Heart right ventricle (tissue), 16 donors: ENCODE data around the gene USP12. TPM values are rescaled to one million over a fixed set of nuclear protein-coding genes. Genes with fewer than 3 reads are reported as not detected.

ENCODE experiments used
- ATAC-seq, 8 donors: fragments of 200-7000 bp; cut with Tn5 transposase; one replicate each; pipeline ENCODE4 v1.9.1; 2020; ENCODE audit warnings: mild to moderate bottlenecking in 8 of 8, moderate library complexity in 8 of 8, moderate number of reproducible peaks in 1 of 8
- DNase-seq, 2 donors: peaks; one replicate each; pipeline ENCODE4 v3.0.0-alpha.2; 2020
- H3K27ac ChIP-seq, 10 donors: fragments of 200-600 bp; sonication (generic) in 2 of 10; one replicate each; pipeline versions ENCODE4 v1.5.0 to v1.8.0; 2020 to 2022; ENCODE audit warnings: mild to moderate bottlenecking in 3 of 10
- H3K27me3 ChIP-seq, 7 donors: fragments of 200-600 bp; one replicate each; pipeline ENCODE4 v1.8.0; 2021 to 2022; ENCODE audit warnings: mild to moderate bottlenecking in 2 of 7
- H3K36me3 ChIP-seq, 9 donors: fragments of 200-600 bp; sonication (generic) in 1 of 9; one replicate each; pipeline versions ENCODE4 v1.5.0 to v1.8.0; 2020 to 2022; ENCODE audit warnings: mild to moderate bottlenecking in 2 of 9
- H3K4me1 ChIP-seq, 9 donors: fragments of 200-600 bp; sonication (generic) in 1 of 9; one replicate each; pipeline versions ENCODE4 v1.5.0 to v1.8.0; 2020 to 2022; ENCODE audit warnings: mild to moderate bottlenecking in 4 of 9
- H3K4me3 ChIP-seq, 10 donors: fragments of 200-600 bp; sonication (generic) in 2 of 10; one replicate each; pipeline versions ENCODE4 v1.5.0 to v1.8.0; 2020 to 2022; ENCODE audit warnings: mild to moderate bottlenecking in 7 of 10, moderate library complexity in 2 of 10
- H3K9me3 ChIP-seq, 11 donors: fragments of 200-600 bp in 10 of 11; sonication (generic) in 2 of 11; one replicate each; pipeline versions ENCODE4 v1.5.0 to v1.8.0; 2013 to 2022; ENCODE audit warnings: mild to moderate bottlenecking in 2 of 11, control low read depth in 1 of 11, moderate library complexity in 1 of 11
- WGBS, 2 donors: extraction: QIAGEN DNeasy Blood & Tissue Kit; methylation state at CpG; one replicate each; pipeline ENCODE4 v1.1.7; 2013; ENCODE audit warnings: inconsistent platforms in 1 of 2; 5-methylcytosine and 5-hydroxymethylcytosine counted together
- intact Hi-C, 10 donors: fragments of 100-400 bp; cut with DNase I; formaldehyde crosslinking; loops; one replicate each; pipeline versions ENCODE4 v1.11.1 to v1.14.2; 2022
- polyA plus RNA-seq, 2 donors: library from polyadenylated mRNA; stranded (reverse); fragments of 200-250 nt; gene quantifications; one replicate each; pipeline ENCODE4 v1.2.3, GENCODE V29; 2013
- total RNA-seq, 10 donors: library from RNA; stranded (reverse); fragmentation: NEBNext Ultra II Directional in 3 of 10; extraction: Animal tissue kit (Norgen Biotek cat#: 25700) in 3 of 10; gene quantifications; one replicate each; pipeline versions ENCODE4 v1.2.1 to v1.2.4, GENCODE V29; 2021 to 2023
- TF ChIP-seq, protein P1 (sequence below), 9 donors: fragments of 200-600 bp; sonication (generic) in 2 of 9; IDR thresholded peaks; one replicate each; pipeline versions ENCODE4 v1.5.0 to v1.8.0; 2021 to 2022; ENCODE audit warnings: antibody characterized with exemption in 9 of 9, mild to moderate bottlenecking in 5 of 9, moderate library complexity in 1 of 9
- donor health status: Arrhythmogenic right ventricular cardiomyopathy.
- donor health status: ischemic (EF 13 %, LVEDD 7.1; RV severe dilation, severe dysfunction).
- donor health status: healthy with polysubstance abuse.
- donor health status: DM: no; HTN: yes; CAD: no.
- donor health status: DM: no; HTN: no; CAD: no.
- donor health status: ischemic (EF 25% LVEDD 6.9; RV normal size, moderate dysfunction).
- donor health status: ischemic (EF 25% LVEDD 5.7; RV mildly dilated, moderate dysfunction).
- donor health status: healthy.
- donor health status: DM: yes; HTN: yes; CAD: no.
- donor health status: Ischemic cardiomyopathy.
- donor health status: ischemic (EF 35%, LVEDD 5.7; RV mildly dilated, moderate dysfunction).
- donor health status: nonischemic (EF 11% LVEDD 7.7; RV severe dilation, severe dysfunction).
- donor health status: DM: yes; HTN: yes; CAD: no.
- donor health status: PGD.
- donor health status: ischemic (EF 29% LVEDD 5.4; RV normal size, mild dysfunction).
- donor health status: nonischemic (EF 23%, LVEDD 6.1; RV moderate dilation, normal function).

USP12 gene
- total and polyA plus RNA-seq, 12 donors: 4.3 to 22.9 (median 19.0) TPM

DNA sequence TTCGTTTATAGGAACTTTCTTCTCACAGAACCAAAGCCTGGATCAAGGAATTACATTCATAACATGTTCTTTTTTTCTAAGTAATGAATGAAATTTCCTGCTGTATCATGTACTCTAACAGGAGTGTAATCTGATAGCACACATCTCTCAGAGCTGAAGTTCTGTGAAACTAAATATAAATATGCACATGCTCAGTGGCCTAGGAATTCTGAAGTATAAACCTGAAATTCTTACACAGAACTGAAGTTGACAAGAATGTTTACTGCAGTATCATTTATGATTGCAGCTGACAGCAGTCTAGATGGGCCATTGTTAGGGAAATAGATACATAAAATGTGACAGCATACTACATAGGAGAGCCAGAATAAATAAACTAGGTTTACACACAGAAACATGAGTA, 54.5 kb downstream of the USP12 start:
- no peak overlapping the region for H3K4me3 ChIP-seq
- peaks cover 0 to 53% (median 27%) of the 10 kb centered on the region in 9 donors for H3K4me1 ChIP-seq
- no peaks in the 10 kb centered on the region for H3K27me3 ChIP-seq
- intact Hi-C loops: loop anchor here in 1 of 10 donors (2.0 kb wide), 1 partner anchor 62 kb away; no protein-coding TSS in a partner anchor
- TF ChIP-seq, protein P1, sequence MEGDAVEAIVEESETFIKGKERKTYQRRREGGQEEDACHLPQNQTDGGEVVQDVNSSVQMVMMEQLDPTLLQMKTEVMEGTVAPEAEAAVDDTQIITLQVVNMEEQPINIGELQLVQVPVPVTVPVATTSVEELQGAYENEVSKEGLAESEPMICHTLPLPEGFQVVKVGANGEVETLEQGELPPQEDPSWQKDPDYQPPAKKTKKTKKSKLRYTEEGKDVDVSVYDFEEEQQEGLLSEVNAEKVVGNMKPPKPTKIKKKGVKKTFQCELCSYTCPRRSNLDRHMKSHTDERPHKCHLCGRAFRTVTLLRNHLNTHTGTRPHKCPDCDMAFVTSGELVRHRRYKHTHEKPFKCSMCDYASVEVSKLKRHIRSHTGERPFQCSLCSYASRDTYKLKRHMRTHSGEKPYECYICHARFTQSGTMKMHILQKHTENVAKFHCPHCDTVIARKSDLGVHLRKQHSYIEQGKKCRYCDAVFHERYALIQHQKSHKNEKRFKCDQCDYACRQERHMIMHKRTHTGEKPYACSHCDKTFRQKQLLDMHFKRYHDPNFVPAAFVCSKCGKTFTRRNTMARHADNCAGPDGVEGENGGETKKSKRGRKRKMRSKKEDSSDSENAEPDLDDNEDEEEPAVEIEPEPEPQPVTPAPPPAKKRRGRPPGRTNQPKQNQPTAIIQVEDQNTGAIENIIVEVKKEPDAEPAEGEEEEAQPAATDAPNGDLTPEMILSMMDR (IDR thresholded peaks at IDR 0.05): no peak
- H3K9me3 ChIP-seq: peaks cover 0 to 2% (median 0%) of the 10 kb centered on the region in 11 donors
- H3K36me3 ChIP-seq: peaks cover 0 to 25% (median 3%) of the 10 kb centered on the region in 9 donors
- no peak overlapping the region for H3K27ac ChIP-seq
- no peak for ATAC-seq
- WGBS, 2 donors: 77 to 79% methylated on average over 1 of the region's 1 CpG
- no peak for DNase-seq

DNA sequence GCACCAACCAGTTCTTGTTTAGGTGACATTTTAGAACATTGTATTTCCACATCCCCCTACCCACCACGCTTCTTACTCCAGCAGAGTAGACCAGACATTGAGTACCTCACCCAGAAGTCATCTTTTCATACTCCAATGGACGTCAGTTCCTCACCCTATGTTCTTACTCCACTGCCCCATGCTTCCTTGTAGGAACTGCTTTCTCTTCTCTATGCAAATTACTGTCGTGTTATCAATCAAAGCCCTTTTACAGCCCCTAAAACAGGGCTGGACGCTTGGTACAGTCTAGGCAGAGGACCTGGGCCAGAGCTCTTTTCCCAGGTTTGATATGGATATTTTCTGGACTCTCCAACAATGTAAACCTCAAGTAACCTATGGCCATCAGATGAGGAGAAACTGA, 58.2 kb downstream of the USP12 start:
- 95 to 97% methylated on average over 4 of the region's 4 CpGs for WGBS, 2 donors
- TF ChIP-seq, protein P1 (IDR thresholded peaks at IDR 0.05): no peak
- peaks cover 0 to 23% (median 14%) of the 10 kb centered on the region in 9 donors for H3K4me1 ChIP-seq

DNA sequence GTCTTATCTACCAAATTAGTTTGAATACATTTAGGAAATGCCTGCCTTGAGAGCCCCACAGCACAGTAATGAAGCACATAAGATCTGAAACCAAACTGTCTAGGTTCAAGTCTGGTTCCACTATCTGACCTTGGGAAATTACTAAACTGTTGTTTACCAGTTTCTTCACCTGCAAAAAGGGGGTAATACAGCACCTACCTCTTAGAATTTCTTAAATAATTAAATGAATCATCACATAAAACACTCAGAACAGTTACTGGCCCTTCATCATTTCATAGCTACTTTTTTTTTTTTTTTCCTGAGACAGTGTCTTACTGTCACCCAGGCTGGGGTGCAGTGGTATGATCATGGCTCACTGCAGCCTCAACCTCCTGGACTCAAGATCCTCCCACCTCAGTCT, 59.6 kb downstream of the USP12 start:
- DNase-seq (no peak), ATAC-seq (no peak)
- H3K4me3 ChIP-seq: no peak overlapping the region
- no peaks in the 10 kb centered on the region for H3K9me3 ChIP-seq
- TF ChIP-seq, protein P1 (IDR thresholded peaks at IDR 0.05): no peak
- H3K36me3 ChIP-seq: peaks cover 0 to 25% (median 3%) of the 10 kb centered on the region in 9 donors
- intact Hi-C loops: no loop called here
- H3K27ac ChIP-seq: no peak overlapping the region
- no peaks in the 10 kb centered on the region for H3K27me3 ChIP-seq
- H3K4me1 ChIP-seq: peaks cover 0 to 8% (median under 1%) of the 10 kb centered on the region in 9 donors

More for the DNA sequence above, 58.2 kb downstream of the USP12 start:
- ATAC-seq (no peak), DNase-seq (no peak)
- H3K4me3 ChIP-seq: no peak overlapping the region
- H3K27me3 ChIP-seq: no peaks in the 10 kb centered on the region
- H3K9me3 ChIP-seq: no peaks in the 10 kb centered on the region
- no peak overlapping the region for H3K27ac ChIP-seq
- peaks cover 0 to 25% (median 3%) of the 10 kb centered on the region in 9 donors for H3K36me3 ChIP-seq
- intact Hi-C loops: no loop called here

DNA sequence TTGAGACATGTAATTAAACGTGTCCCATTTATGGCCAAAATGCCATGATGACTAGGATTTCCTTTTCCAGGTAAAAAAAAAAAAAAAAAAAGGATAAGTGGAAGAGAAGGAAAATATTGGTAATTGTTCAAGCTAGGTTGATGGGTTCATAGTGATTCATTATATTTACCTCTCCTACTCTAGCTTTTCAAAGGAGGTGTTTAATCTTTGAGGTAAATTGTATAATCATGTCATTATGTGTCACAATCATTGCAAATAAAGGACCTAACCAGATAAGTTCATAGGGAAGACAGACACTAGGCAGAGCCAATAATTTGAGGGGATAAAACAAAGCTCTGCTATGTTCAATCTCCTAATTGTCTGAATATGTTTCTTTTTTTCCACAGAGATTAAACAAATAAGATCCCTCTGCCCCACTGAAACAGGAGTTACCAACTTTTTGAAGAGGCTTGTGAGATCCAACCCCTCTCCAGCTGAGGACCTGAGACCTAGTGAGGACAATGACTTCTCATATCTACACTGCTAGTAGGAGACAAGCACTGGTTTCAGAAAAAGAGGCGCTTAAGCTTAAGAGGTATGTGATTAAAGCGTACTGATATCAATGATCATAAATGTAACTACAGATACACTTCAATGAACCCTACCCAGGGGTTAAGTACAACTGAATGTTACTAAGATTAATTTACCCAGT, 61.4 kb downstream of the USP12 start:
- H3K27ac ChIP-seq: no peak overlapping the region
- intact Hi-C loops: no loop called here
- WGBS, 2 donors: 91 to 94% methylated on average over 3 of the region's 3 CpGs
- DNase-seq: no peak
- H3K27me3 ChIP-seq: no peaks in the 10 kb centered on the region
- peaks cover 0 to 8% (median 0%) of the 10 kb centered on the region in 9 donors for H3K4me1 ChIP-seq
- H3K36me3 ChIP-seq: peaks cover 0 to 21% (median 3%) of the 10 kb centered on the region in 9 donors
- no peak overlapping the region for H3K4me3 ChIP-seq
- no peak for ATAC-seq
- H3K9me3 ChIP-seq: no peaks in the 10 kb centered on the region
- TF ChIP-seq, protein P1 (IDR thresholded peaks at IDR 0.05): no peak
